Measurements from ENCODE around the gene POU3F1. TPM values are rescaled to one million over a fixed set of nuclear protein-coding genes. Genes with fewer than 3 reads are reported as not detected.

The POU3F1 gene
- total RNA-seq, 2 donors from 2014 or later = not detected

GRCh38 chr1:38006008-38006828 is 40.4 kb downstream of the POU3F1 start:
- no peak for TF ChIP-seq CTCF (IDR thresholded peaks at IDR 0.05)
- H3K27ac ChIP-seq = peak overlapping the region; percentile 75 to 80
- no peaks in the 10 kb centered on the region for H3K36me3 ChIP-seq
- peak; percentile 57 for DNase-seq (ENCODE audit: low spot score)
- H3K4me3 ChIP-seq = peak overlapping the region; percentile 61 to 69
- H3K4me1 ChIP-seq = peaks cover 0 to 45% of the 10 kb centered on the region in 2 donors
- H3K27me3 ChIP-seq = no peaks in the 10 kb centered on the region
- H3K9me3 ChIP-seq = no peaks in the 10 kb centered on the region

- TF ChIP-seq CTCF (IDR thresholded peaks at IDR 0.05) = no peak
- Histone ChIP-seq H3K4me3 (peak within 1 kb of the TSS; percentile 61 to 69), H3K36me3 (no peaks in the 10 kb centered on the region), H3K27me3 (no peaks in the 10 kb centered on the region), H3K9me3 (no peaks in the 10 kb centered on the region), H3K27ac (peak within 1 kb of the TSS; percentile 75 to 80), H3K4me1 (peaks cover 0 to 53% of the 10 kb centered on the region in 2 donors)
- peak; percentile 58 for DNase-seq (ENCODE audit: low spot score)
Measured at GRCh38 chr1:38005195-38006007, 41.2 kb downstream of the POU3F1 start, which contains the start of gene FHL3. Gene FHL3 (minus strand): TSS chr1:38005514. CDS start chr1:37999412, 6,102 bp downstream.

- DNase-seq (ENCODE audit: low spot score) = peak; percentile 59
- TF ChIP-seq CTCF (IDR thresholded peaks at IDR 0.05) = no peak
- Histone ChIP-seq H3K9me3 (no peaks in the 10 kb centered on the region), H3K27me3 (no peaks in the 10 kb centered on the region), H3K27ac (peak overlapping the region; percentile 75 to 80), H3K36me3 (no peaks in the 10 kb centered on the region), H3K4me1 (peaks cover 0 to 62% of the 10 kb centered on the region in 2 donors), H3K4me3 (peak overlapping the region; percentile 61 to 69)
Measured at GRCh38 chr1:38004284-38005108, 42.1 kb downstream of the POU3F1 start.

- H3K27ac ChIP-seq = peak overlapping the region; percentile 75 to 80
- no peaks in the 10 kb centered on the region for H3K27me3 ChIP-seq
- peak overlapping the region; percentile 61 to 69 for H3K4me3 ChIP-seq
- DNase-seq (ENCODE audit: low spot score) = no peak
- H3K36me3 ChIP-seq = peaks cover 3% of the 10 kb centered on the region
- no peaks in the 10 kb centered on the region for H3K9me3 ChIP-seq
- no peak for TF ChIP-seq CTCF (IDR thresholded peaks at IDR 0.05)
- peaks cover 0 to 71% of the 10 kb centered on the region in 2 donors for H3K4me1 ChIP-seq
Measured at GRCh38 chr1:38003261-38004250, 43.0 kb downstream of the POU3F1 start.
